ENCODE measurements around the gene FAM131A. TPM values are rescaled to one million over a fixed set of nuclear protein-coding genes. Genes with fewer than 3 reads are reported as not detected.

The FAM131A gene
- polyA plus RNA-seq, 3 donors = 9.7 to 17.2 (median 12.9) TPM

- DNase-seq (ENCODE audit: extremely low read depth in 1 of 11, low read depth in 9 of 11, low spot score in 4 of 11) = no peak
Measured at GRCh38 chr3:184381261-184382224, 44.1 kb downstream of the FAM131A start.

- DNase-seq (ENCODE audit: extremely low read depth in 1 of 11, low read depth in 9 of 11, low spot score in 4 of 11) = no peak
Measured at GRCh38 chr3:184382326-184383032, 45.1 kb downstream of the FAM131A start.

- DNase-seq (ENCODE audit: extremely low read depth in 1 of 11, low read depth in 9 of 11, low spot score in 4 of 11) = no peak
Measured at GRCh38 chr3:184383033-184383740, 45.8 kb downstream of the FAM131A start.

- no peak for DNase-seq (ENCODE audit: extremely low read depth in 1 of 11, low read depth in 9 of 11, low spot score in 4 of 11)
Measured at GRCh38 chr3:184384342-184384741, 46.9 kb downstream of the FAM131A start.

- no peak for DNase-seq (ENCODE audit: extremely low read depth in 1 of 11, low read depth in 9 of 11, low spot score in 4 of 11)
Measured at GRCh38 chr3:184384856-184385422, 47.5 kb downstream of the FAM131A start.

- no peak for DNase-seq (ENCODE audit: extremely low read depth in 1 of 11, low read depth in 9 of 11, low spot score in 4 of 11)
Measured at GRCh38 chr3:184386047-184386806, 48.8 kb downstream of the FAM131A start.

GRCh38 chr3:184387174-184387714 lies 49.8 kb downstream of the FAM131A start:
- no peak for DNase-seq (ENCODE audit: extremely low read depth in 1 of 11, low read depth in 9 of 11, low spot score in 4 of 11)

- no peak for DNase-seq (ENCODE audit: extremely low read depth in 1 of 11, low read depth in 9 of 11, low spot score in 4 of 11)
Measured at GRCh38 chr3:184388164-184388935, 51.0 kb downstream of the FAM131A start.

GRCh38 chr3:184388936-184389230 lies 51.5 kb downstream of the FAM131A start:
- no peak for DNase-seq (ENCODE audit: extremely low read depth in 1 of 11, low read depth in 9 of 11, low spot score in 4 of 11)

GRCh38 chr3:184389384-184389783 lies 52.0 kb downstream of the FAM131A start:
- DNase-seq (ENCODE audit: extremely low read depth in 1 of 11, low read depth in 9 of 11, low spot score in 4 of 11) = no peak

GRCh38 chr3:184389935-184390528 lies 52.6 kb downstream of the FAM131A start:
- DNase-seq (ENCODE audit: extremely low read depth in 1 of 11, low read depth in 9 of 11, low spot score in 4 of 11) = no peak

GRCh38 chr3:184391266-184391665 lies 53.9 kb downstream of the FAM131A start:
- no peak for DNase-seq (ENCODE audit: extremely low read depth in 1 of 11, low read depth in 9 of 11, low spot score in 4 of 11)

- no peak for DNase-seq (ENCODE audit: extremely low read depth in 1 of 11, low read depth in 9 of 11, low spot score in 4 of 11)
Measured at GRCh38 chr3:184395320-184395660, 57.9 kb downstream of the FAM131A start.

Other genes starting within 250 kb of the FAM131A start
- under 1 TPM in 1 of 3 donors, not detected in 2; 0.11 TPM for gene HTR3E, start 240.5 kb upstream of the FAM131A start, polyA plus RNA-seq (ENCODE audit: insufficient read length in 3 of 3)
- gene EIF2B5, start 202.2 kb upstream of the FAM131A start, polyA plus RNA-seq (ENCODE audit: insufficient read length in 3 of 3) = 10 to 100 TPM; 48.6 to 56.2 (median 49.6) TPM
- 10 to 100 TPM; 65.4 to 89.1 (median 83.6) TPM for gene DVL3, start 182.2 kb upstream of the FAM131A start, polyA plus RNA-seq (ENCODE audit: insufficient read length in 3 of 3)
- gene AP2M1, start 162.7 kb upstream of the FAM131A start, polyA plus RNA-seq (ENCODE audit: insufficient read length in 3 of 3) = 100 to 1,000 TPM; 329 to 372 (median 369) TPM
- 10 to 100 TPM; 57.6 to 71.1 (median 60.9) TPM for gene ABCF3, start 151.4 kb upstream of the FAM131A start, polyA plus RNA-seq (ENCODE audit: insufficient read length in 3 of 3)
- gene VWA5B2, start 108.0 kb upstream of the FAM131A start, polyA plus RNA-seq (ENCODE audit: insufficient read length in 3 of 3) = 1 to 10 TPM; 1.3 to 2.7 (median 1.8) TPM
- gene ALG3, start 88.6 kb upstream of the FAM131A start, polyA plus RNA-seq (ENCODE audit: insufficient read length in 3 of 3) = 10 to 100 TPM; 29.2 to 38.1 (median 35.1) TPM
- gene EEF1AKMT4, start 87.9 kb upstream of the FAM131A start, polyA plus RNA-seq (ENCODE audit: insufficient read length in 3 of 3) = 1 to 10 TPM; 2.2 to 3.2 (median 3.0) TPM
- under 1 TPM in 2 of 3 donors, not detected in 1; 0.17 to 0.33 TPM for gene CAMK2N2, start 76.0 kb upstream of the FAM131A start, polyA plus RNA-seq (ENCODE audit: insufficient read length in 3 of 3)
- gene ECE2, start 61.6 kb upstream of the FAM131A start, polyA plus RNA-seq (ENCODE audit: insufficient read length in 3 of 3) = not detected
- 100 to 1,000 TPM; 210 to 252 (median 223) TPM for gene PSMD2, start 38.4 kb upstream of the FAM131A start, polyA plus RNA-seq (ENCODE audit: insufficient read length in 3 of 3)
- 100 to 1,000 TPM; 171 to 242 (median 221) TPM for gene EIF4G1, start 23.0 kb upstream of the FAM131A start, polyA plus RNA-seq (ENCODE audit: insufficient read length in 3 of 3)
- gene CLCN2, start 24.0 kb downstream of the FAM131A start, polyA plus RNA-seq (ENCODE audit: insufficient read length in 3 of 3) = 10 to 100 TPM in 2 of 3 donors, 1 to 10 TPM in 1; 9.7 to 14.0 (median 11.5) TPM
- gene POLR2H, start 24.1 kb downstream of the FAM131A start, polyA plus RNA-seq (ENCODE audit: insufficient read length in 3 of 3) = 100 to 1,000 TPM in 1 of 3 donors, 10 to 100 TPM in 2; 87.2 to 115 (median 91.0) TPM
- 1 to 10 TPM; 1.8 to 2.4 (median 2.0) TPM for gene THPO, start 40.6 kb downstream of the FAM131A start, polyA plus RNA-seq (ENCODE audit: insufficient read length in 3 of 3)
- gene CHRD, start 42.5 kb downstream of the FAM131A start, polyA plus RNA-seq (ENCODE audit: insufficient read length in 3 of 3) = 10 to 100 TPM; 10.5 to 19.0 (median 14.2) TPM
- gene EPHB3, start 224.2 kb downstream of the FAM131A start, polyA plus RNA-seq (ENCODE audit: insufficient read length in 3 of 3) = 10 to 100 TPM; 29.0 to 32.7 (median 29.5) TPM

Measured in renal cortex interstitium (tissue), 11 donors.